ENCODE data around the gene ZNF362. TPM values are rescaled to one million over a fixed set of nuclear protein-coding genes. Genes with fewer than 3 reads are reported as not detected.
A peak's percentile ranks its signal among the peaks of the same experiment; 100 is the strongest.

Gene ZNF362
- total and polyA plus RNA-seq, 8 donors = 1.3 to 49.8 (median 8.8) TPM

DNA sequence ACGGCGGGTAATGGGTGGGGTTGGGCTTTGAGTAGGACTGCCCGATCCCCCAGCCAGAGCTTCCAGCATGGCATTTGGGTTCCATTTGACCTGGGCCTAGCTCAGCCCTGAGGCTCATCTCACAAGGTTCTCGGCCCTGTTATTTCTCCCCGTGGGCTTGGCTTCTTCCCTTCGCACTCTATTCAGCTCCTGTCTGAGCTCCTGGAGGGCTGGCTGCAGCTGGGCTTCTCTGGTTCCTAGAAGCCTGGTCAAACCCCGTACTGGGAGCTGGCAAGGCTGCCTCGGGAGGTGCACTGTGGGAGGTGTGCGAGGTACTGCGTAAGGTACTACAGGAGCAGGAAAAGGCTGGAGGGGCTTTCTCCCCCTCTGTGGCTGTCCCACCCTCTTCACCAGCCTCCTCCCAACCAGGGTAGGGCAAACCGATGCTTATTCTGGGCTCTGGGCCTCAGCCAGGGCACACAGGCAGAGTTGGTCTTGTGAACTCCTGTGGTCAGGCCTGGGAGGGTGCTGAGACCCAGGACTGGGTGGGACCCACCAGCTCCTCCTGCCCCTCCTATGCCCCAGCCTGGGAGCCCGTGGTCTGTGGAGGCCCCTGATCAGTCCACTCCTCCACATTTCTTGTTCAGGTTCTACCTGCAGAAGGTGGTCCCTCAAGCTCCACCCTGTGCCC lies 63.8 kb downstream of the ZNF362 start:
- Histone ChIP-seq H3K4me1 (peaks cover 0 to 10% (median 3%) of the 10 kb centered on the region in 4 donors), H3K9me3 (no peaks in the 10 kb centered on the region), H3K27me3 (no peaks in the 10 kb centered on the region), H3K4me3 (no peak overlapping the region), H3K27ac (no peak overlapping the region), H3K36me3 (peaks cover 24 to 41% (median 35%) of the 10 kb centered on the region in 4 donors)
- TF ChIP-seq, protein P1, sequence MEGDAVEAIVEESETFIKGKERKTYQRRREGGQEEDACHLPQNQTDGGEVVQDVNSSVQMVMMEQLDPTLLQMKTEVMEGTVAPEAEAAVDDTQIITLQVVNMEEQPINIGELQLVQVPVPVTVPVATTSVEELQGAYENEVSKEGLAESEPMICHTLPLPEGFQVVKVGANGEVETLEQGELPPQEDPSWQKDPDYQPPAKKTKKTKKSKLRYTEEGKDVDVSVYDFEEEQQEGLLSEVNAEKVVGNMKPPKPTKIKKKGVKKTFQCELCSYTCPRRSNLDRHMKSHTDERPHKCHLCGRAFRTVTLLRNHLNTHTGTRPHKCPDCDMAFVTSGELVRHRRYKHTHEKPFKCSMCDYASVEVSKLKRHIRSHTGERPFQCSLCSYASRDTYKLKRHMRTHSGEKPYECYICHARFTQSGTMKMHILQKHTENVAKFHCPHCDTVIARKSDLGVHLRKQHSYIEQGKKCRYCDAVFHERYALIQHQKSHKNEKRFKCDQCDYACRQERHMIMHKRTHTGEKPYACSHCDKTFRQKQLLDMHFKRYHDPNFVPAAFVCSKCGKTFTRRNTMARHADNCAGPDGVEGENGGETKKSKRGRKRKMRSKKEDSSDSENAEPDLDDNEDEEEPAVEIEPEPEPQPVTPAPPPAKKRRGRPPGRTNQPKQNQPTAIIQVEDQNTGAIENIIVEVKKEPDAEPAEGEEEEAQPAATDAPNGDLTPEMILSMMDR (IDR thresholded peaks at IDR 0.05) = no peak
- TF ChIP-seq EP300 (IDR thresholded peaks at IDR 0.05) (no peak), POLR2A (IDR thresholded peaks at IDR 0.05) (no peak), POLR2AphosphoS5 (IDR thresholded peaks at IDR 0.05) (no peak)
- intact Hi-C loops (cut with DNase I; ENCODE audit: low total_unique reads) = no loop called here
- DNase-seq = no peak
- 49 to 73% (median 61%) methylated on average over 11 to 12 of the region's 12 CpGs for WGBS, 5 donors

DNA sequence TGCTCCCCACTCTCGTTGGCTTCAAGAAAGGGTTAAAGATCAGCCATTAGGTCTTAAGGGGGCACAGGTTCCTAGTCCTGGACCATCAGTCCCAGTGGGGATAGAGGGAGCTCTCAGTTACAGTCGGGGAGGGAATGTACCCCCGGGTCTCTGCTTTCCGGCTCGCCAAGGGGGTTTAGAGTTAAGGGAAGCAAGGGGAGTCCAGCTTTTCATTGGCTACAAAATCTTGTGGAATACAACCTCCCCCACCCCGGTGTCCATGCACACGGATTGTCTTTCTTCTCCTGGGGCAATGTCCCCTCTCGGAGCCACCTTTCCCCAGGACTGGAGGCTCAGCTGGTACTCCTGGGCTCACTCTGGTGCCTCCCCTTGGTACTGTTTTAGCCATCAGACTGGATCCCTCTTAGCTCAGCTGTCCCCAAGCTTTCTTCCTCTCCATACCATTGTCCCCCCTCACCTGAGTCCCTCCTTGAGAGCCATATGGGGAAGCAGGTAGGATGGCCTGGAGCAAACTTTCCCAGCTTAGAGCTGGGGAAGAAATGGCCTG lies 64.4 kb downstream of the ZNF362 start, which contains the start of gene A3GALT2:
A3GALT2 (minus strand) TSS at position 480 of the 547 bp plus-strand sequence; CDS start at position 480, 0 bp downstream.
- Histone ChIP-seq H3K4me3 (no peak within 1 kb of the TSS), H3K4me1 (peaks cover 0 to 10% (median 5%) of the 10 kb centered on the region in 4 donors), H3K9me3 (no peaks in the 10 kb centered on the region), H3K36me3 (peaks cover 30 to 47% (median 42%) of the 10 kb centered on the region in 4 donors), H3K27ac (peak within 1 kb of the TSS in 1 of 5 donors; percentile 0), H3K27me3 (no peaks in the 10 kb centered on the region)
- TF ChIP-seq POLR2A (IDR thresholded peaks at IDR 0.05) (no peak), EP300 (IDR thresholded peaks at IDR 0.05) (no peak), POLR2AphosphoS5 (IDR thresholded peaks at IDR 0.05) (no peak)
- TF ChIP-seq, protein P1 (IDR thresholded peaks at IDR 0.05) = no peak
- no peak for DNase-seq
- 68 to 81% (median 72%) methylated on average over 8 of the region's 8 CpGs for WGBS, 5 donors
- intact Hi-C loops (cut with DNase I; ENCODE audit: low total_unique reads) = no loop called here

DNA sequence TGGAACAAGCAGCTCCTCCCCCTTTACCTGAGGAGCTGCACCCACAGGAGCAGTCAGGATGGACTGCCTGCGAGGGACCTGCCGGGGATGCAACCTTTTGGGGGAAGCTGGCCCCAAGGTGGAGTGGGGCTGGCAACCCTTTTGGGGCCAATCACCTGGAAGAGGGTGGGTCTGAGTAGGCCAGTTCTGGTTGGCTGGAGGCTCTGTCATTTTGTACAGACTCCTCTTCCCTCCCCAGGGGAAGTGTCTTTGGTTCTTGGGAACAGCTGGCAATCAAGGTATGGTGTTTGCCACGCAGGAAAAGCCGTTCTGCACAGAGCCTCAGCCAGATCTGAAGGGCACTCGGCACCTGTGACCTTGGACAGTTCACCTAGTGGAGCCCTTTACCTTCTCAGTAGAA lies 64.9 kb downstream of the ZNF362 start:
- no peak overlapping the region for H3K4me3 ChIP-seq
- WGBS, 5 donors = 50 to 62% (median 55%) methylated on average over 5 of the region's 5 CpGs; no CpG with 5 or more reads in 1 of the 5 donors
- H3K9me3 ChIP-seq = no peaks in the 10 kb centered on the region
- peak overlapping the region in 1 of 5 donors; percentile 0 for H3K27ac ChIP-seq
- peaks cover 0 to 14% (median 5%) of the 10 kb centered on the region in 4 donors for H3K4me1 ChIP-seq
- H3K36me3 ChIP-seq = peaks cover 35 to 52% (median 46%) of the 10 kb centered on the region in 4 donors
- no peak for DNase-seq
- no peaks in the 10 kb centered on the region for H3K27me3 ChIP-seq
- TF ChIP-seq POLR2AphosphoS5 (IDR thresholded peaks at IDR 0.05) (peak in 1 of 3 donors; percentile 37), EP300 (IDR thresholded peaks at IDR 0.05) (no peak), POLR2A (IDR thresholded peaks at IDR 0.05) (no peak)
- TF ChIP-seq, protein P1 (IDR thresholded peaks at IDR 0.05) = no peak
- intact Hi-C loops (cut with DNase I; ENCODE audit: low total_unique reads) = no loop called here

DNA sequence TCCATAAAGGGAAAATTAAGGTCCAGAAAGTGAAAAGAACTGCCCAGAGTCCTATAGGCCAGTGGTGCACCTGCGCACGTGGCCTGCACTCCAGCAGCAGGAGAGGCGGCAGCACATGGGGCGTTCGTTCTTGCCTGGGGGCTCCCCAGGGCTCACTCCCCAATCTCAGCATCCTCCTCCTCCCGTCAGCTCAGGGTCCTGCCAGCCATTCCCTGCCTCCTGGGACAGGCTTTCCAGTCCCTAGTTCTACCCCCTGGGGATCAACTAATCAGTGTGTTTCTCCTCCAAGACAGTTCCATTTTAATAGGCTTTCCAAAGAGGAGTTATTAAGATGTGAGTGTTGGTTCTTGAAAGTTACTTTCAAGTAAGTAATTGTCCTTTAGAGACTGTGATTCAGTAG lies 65.8 kb downstream of the ZNF362 start:
- Histone ChIP-seq H3K27me3 (no peaks in the 10 kb centered on the region), H3K36me3 (peaks cover 44 to 61% (median 56%) of the 10 kb centered on the region in 4 donors), H3K9me3 (no peaks in the 10 kb centered on the region), H3K4me3 (no peak overlapping the region), H3K4me1 (peaks cover 0 to 24% (median 7%) of the 10 kb centered on the region in 4 donors), H3K27ac (peak overlapping the region in 1 of 5 donors; percentile 15)
- TF ChIP-seq, protein P1 (IDR thresholded peaks at IDR 0.05) = no peak
- TF ChIP-seq POLR2AphosphoS5 (IDR thresholded peaks at IDR 0.05) (no peak), EP300 (IDR thresholded peaks at IDR 0.05) (no peak), POLR2A (IDR thresholded peaks at IDR 0.05) (no peak)
- intact Hi-C loops (cut with DNase I; ENCODE audit: low total_unique reads) = no loop called here
- 73 to 93% (median 87%) methylated on average over 6 of the region's 6 CpGs for WGBS, 5 donors
- DNase-seq = no peak

Measured in stomach (tissue), 9 donors.